Measurements from ENCODE around the gene F10. TPM values are rescaled to one million over a fixed set of nuclear protein-coding genes. Genes with fewer than 3 reads are reported as not detected.

F10 gene
- total and polyA plus RNA-seq, 2 experiments from 2014 or later, result 143 to 148 TPM

- Histone ChIP-seq H2AFZ (no peak overlapping the region), H3K4me2 (no peak overlapping the region), H3K27me3 (no peaks in the 10 kb centered on the region), H4K20me1 (ENCODE audit: insufficient read depth, poor library complexity, severe bottlenecking) (no peaks in the 10 kb centered on the region), H3K4me3 (no peak overlapping the region), H3K27ac (no peak overlapping the region), H3K36me3 (replicated peaks; ENCODE audit: insufficient read depth, low read depth) (no peaks in the 10 kb centered on the region), H3K4me1 (ENCODE audit: insufficient read depth) (no peaks in the 10 kb centered on the region), H3K79me2 (peaks cover 7% of the 10 kb centered on the region), H3K9me3 (ENCODE audit: low read depth) (no peaks in the 10 kb centered on the region), H3K9me2 (replicated peaks; ENCODE audit: insufficient read depth) (no peaks in the 10 kb centered on the region)
- no peak for TF ChIP-seq EZH2phosphoT487 (IDR thresholded peaks at IDR 0.05; ENCODE audit: low read depth, severe bottlenecking, unreplicated experiment)
- TF ChIP-seq CTCF (IDR thresholded peaks at IDR 0.05; ENCODE audit: poor library complexity), result no peak
- no peak for TF ChIP-seq EZH2 (IDR thresholded peaks at IDR 0.05; ENCODE audit: borderline replicate concordance)
- DNase-seq (ENCODE audit: low spot score), result no peak
- WGBS (ENCODE audit: low lambda C conversion rate, missing lambda C conversion rate), result 94% methylated on average over 20 of the region's 27 CpGs
These were observed 6.9 kb downstream of the F10 start for GRCh38 chr13:113129480-113129879.

- no peaks in the 10 kb centered on the region for H3K9me3 ChIP-seq (ENCODE audit: low read depth)
- peaks cover 2% of the 10 kb centered on the region for H3K79me2 ChIP-seq
- WGBS (ENCODE audit: low lambda C conversion rate, missing lambda C conversion rate), result 97% methylated on average over 59 of the region's 60 CpGs
- TF ChIP-seq CTCF (IDR thresholded peaks at IDR 0.05; ENCODE audit: poor library complexity) (no peak), EZH2 (IDR thresholded peaks at IDR 0.05; ENCODE audit: borderline replicate concordance) (no peak), EZH2phosphoT487 (IDR thresholded peaks at IDR 0.05; ENCODE audit: low read depth, severe bottlenecking, unreplicated experiment) (no peak)
- no peaks in the 10 kb centered on the region for H3K27me3 ChIP-seq
- DNase-seq (ENCODE audit: low spot score), result no peak
- H4K20me1 ChIP-seq (ENCODE audit: insufficient read depth, poor library complexity, severe bottlenecking), result no peaks in the 10 kb centered on the region
- H2AFZ ChIP-seq, result no peak overlapping the region
- no peak overlapping the region for H3K4me3 ChIP-seq
- no peaks in the 10 kb centered on the region for H3K4me1 ChIP-seq (ENCODE audit: insufficient read depth)
- no peak overlapping the region for H3K27ac ChIP-seq
- H3K9me2 ChIP-seq (replicated peaks; ENCODE audit: insufficient read depth), result no peaks in the 10 kb centered on the region
- no peak overlapping the region for H3K4me2 ChIP-seq
- no peaks in the 10 kb centered on the region for H3K36me3 ChIP-seq (replicated peaks; ENCODE audit: insufficient read depth, low read depth)
These were observed 7.5 kb downstream of the F10 start for GRCh38 chr13:113129921-113130750.

GRCh38 chr13:113135281-113135760 is 12.7 kb downstream of the F10 start:
- Histone ChIP-seq H3K9me2 (replicated peaks; ENCODE audit: insufficient read depth) (no peaks in the 10 kb centered on the region), H3K4me1 (ENCODE audit: insufficient read depth) (no peaks in the 10 kb centered on the region), H4K20me1 (ENCODE audit: insufficient read depth, poor library complexity, severe bottlenecking) (no peaks in the 10 kb centered on the region), H2AFZ (no peak overlapping the region), H3K27ac (no peak overlapping the region), H3K79me2 (no peaks in the 10 kb centered on the region), H3K4me3 (no peak overlapping the region), H3K4me2 (no peak overlapping the region), H3K27me3 (no peaks in the 10 kb centered on the region), H3K9me3 (ENCODE audit: low read depth) (no peaks in the 10 kb centered on the region), H3K36me3 (replicated peaks; ENCODE audit: insufficient read depth, low read depth) (no peaks in the 10 kb centered on the region)
- no peak for TF ChIP-seq EZH2 (IDR thresholded peaks at IDR 0.05; ENCODE audit: borderline replicate concordance)
- no peak for TF ChIP-seq EZH2phosphoT487 (IDR thresholded peaks at IDR 0.05; ENCODE audit: low read depth, severe bottlenecking, unreplicated experiment)
- TF ChIP-seq CTCF (IDR thresholded peaks at IDR 0.05; ENCODE audit: poor library complexity), result no peak
- 82% methylated on average over 2 of the region's 2 CpGs for WGBS (ENCODE audit: low lambda C conversion rate, missing lambda C conversion rate)
- no peak for DNase-seq (ENCODE audit: low spot score)
